ENCODE results near the gene NOS1AP. TPM values are rescaled to one million over a fixed set of nuclear protein-coding genes. Genes with fewer than 3 reads are reported as not detected.

Gene NOS1AP
- total and polyA plus RNA-seq, 9 of the 15 experiments (the other 6 are each of a cell fraction or from before 2014, with no cell fraction given): 0.07 to 1.5 (median 0.22) TPM

DNA sequence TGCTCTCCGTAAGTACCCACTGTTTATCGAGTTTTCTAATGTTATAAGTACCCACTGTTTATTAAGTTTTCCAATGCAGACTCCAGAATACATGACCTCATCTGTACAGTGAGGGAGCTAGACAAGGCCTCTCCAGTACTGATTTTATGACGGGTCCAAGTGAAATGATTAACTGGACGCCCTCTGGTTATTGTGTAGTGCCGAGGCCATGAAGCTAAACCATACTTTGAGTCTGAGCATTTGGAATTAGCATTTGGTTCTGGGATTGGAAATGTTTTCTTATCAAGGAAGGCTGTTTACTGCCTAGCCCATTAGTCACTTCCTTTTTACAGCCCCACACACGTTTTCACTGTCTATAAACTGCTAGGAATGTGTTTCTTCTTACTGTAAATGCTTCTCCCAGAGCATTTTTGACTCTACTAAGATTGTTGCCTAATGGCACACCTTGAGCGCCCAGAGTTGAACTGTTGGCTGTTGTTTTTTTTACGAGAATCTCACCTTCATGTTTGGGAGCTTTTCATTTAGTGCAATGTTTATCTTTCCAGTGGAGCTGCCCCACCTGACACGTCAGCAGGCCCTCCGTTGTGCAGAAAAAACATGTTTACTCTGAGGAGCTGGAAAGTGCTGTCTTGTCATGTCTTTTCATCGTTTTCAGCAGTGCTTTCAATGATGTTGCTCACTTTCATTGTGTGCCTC is 280.3 kb downstream of the NOS1AP start (continued):
- TF ChIP-seq ZFX (CRISPR knock-in tag; IDR thresholded peaks at IDR 0.05) (peak; percentile 49; the same call in 1 of the 2 replicates), SAFB (IDR thresholded peaks at IDR 0.05; ENCODE audit: borderline replicate concordance, low read depth, low read length) (no peak), MECOM (CRISPR knock-in tag; IDR thresholded peaks at IDR 0.05) (0 out of 2 replicates have a peak, but pooled peaks have one; percentile 20), MAFG (tag; conservative IDR thresholded peaks at IDR 0.05) (no peak), ZNF644 (tag; IDR thresholded peaks at IDR 0.05; ENCODE audit: low read depth) (no peak), ILF3 (IDR thresholded peaks at IDR 0.05; ENCODE audit: borderline replicate concordance) (no peak), HMG20B (CRISPR knock-in tag; IDR thresholded peaks at IDR 0.05) (no peak), CREM (IDR thresholded peaks at IDR 0.05; ENCODE audit: low read depth) (peak; percentile 70), MXI1 (IDR thresholded peaks at IDR 0.05; ENCODE audit: low read depth, low read length) (no peak), FOSL1 (tag; conservative IDR thresholded peaks at IDR 0.05) (peak; percentile 92), ZFP1 (CRISPR knock-in tag; IDR thresholded peaks at IDR 0.05) (no peak), BCL6 (CRISPR knock-in tag; IDR thresholded peaks at IDR 0.05) (no peak)
- TF ChIP-seq, protein P1, sequence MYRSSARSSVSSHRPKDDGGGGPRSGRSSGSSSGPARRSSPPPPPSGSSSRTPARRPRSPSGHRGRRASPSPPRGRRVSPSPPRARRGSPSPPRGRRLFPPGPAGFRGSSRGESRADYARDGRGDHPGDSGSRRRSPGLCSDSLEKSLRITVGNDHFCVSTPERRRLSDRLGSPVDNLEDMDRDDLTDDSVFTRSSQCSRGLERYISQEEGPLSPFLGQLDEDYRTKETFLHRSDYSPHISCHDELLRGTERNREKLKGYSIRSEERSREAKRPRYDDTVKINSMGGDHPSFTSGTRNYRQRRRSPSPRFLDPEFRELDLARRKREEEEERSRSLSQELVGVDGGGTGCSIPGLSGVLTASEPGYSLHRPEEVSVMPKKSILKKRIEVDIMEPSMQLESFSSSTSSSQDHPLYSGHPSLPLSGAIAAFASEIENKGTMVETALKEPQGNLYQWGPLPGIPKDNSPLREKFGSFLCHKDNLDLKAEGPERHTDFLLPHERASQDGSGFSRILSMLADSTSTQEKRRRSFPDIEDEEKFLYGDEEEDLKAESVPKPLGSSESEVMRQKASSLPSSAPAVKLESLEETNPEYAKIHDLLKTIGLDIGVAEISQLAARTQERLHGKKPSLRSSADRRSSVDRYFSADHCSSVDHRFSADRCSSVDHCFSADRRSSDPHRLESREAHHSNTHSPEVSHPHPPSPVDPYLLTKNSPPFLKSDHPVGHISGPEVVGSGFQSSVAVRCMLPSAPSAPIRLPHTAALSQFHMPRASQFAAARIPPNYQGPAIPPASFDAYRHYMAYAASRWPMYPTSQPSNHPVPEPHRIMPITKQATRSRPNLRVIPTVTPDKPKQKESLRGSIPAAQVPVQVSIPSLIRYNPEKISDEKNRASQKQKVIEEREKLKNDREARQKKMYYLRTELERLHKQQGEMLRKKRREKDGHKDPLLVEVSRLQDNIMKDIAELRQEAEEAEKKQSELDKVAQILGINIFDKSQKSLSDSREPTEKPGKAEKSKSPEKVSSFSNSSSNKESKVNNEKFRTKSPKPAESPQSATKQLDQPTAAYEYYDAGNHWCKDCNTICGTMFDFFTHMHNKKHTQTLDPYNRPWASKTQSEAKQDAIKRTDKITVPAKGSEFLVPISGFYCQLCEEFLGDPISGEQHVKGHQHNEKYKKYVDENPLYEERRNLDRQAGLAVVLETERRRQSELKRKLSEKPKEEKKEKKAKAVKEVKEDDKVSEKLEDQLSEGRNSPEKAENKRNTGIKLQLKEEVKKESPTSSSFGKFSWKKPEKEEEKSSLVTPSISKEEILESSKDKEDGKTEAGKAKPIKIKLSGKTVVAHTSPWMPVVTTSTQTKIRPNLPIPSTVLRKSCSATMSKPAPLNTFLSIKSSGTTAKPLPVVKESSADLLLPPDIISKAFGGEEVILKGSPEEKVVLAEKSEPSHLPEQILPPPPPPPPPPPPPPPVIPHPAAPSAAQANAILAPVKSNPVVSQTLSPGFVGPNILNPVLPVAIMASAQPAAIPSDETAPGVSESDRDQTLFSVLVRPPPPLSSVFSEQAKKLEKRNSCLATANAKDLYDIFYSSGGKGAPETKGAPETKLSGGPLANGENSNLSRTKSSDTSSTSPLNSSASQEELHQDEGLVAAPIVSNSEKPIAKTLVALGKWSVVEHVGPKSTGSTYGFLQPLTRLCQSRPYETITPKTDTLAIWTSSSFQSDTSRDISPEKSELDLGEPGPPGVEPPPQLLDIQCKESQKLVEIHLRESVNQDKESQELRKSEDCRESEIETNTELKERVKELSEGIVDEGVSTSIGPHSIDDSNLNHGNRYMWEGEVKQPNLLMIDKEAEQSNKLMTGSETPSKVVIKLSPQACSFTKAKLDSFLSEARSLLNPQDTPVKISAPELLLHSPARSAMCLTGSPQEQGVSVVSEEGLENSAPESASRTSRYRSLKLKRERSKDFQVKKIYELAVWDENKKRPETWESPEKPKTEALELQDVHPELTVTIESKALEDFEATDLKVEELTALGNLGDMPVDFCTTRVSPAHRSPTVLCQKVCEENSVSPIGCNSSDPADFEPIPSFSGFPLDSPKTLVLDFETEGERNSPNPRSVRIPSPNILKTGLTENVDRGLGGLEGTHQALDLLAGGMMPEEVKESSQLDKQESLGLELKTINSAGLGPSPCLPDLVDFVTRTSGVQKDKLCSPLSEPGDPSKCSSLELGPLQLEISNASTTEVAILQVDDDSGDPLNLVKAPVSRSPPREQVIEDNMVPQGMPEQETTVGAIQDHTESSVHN (IDR thresholded peaks at IDR 0.05; ENCODE audit: borderline replicate concordance in 1 of 2, low read depth in 1 of 2): no peak
- TF ChIP-seq, protein P2, sequence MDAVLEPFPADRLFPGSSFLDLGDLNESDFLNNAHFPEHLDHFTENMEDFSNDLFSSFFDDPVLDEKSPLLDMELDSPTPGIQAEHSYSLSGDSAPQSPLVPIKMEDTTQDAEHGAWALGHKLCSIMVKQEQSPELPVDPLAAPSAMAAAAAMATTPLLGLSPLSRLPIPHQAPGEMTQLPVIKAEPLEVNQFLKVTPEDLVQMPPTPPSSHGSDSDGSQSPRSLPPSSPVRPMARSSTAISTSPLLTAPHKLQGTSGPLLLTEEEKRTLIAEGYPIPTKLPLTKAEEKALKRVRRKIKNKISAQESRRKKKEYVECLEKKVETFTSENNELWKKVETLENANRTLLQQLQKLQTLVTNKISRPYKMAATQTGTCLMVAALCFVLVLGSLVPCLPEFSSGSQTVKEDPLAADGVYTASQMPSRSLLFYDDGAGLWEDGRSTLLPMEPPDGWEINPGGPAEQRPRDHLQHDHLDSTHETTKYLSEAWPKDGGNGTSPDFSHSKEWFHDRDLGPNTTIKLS (IDR thresholded peaks at IDR 0.05; ENCODE audit: borderline replicate concordance, low read depth): peak; percentile 86
- TF ChIP-seq, protein P3, sequence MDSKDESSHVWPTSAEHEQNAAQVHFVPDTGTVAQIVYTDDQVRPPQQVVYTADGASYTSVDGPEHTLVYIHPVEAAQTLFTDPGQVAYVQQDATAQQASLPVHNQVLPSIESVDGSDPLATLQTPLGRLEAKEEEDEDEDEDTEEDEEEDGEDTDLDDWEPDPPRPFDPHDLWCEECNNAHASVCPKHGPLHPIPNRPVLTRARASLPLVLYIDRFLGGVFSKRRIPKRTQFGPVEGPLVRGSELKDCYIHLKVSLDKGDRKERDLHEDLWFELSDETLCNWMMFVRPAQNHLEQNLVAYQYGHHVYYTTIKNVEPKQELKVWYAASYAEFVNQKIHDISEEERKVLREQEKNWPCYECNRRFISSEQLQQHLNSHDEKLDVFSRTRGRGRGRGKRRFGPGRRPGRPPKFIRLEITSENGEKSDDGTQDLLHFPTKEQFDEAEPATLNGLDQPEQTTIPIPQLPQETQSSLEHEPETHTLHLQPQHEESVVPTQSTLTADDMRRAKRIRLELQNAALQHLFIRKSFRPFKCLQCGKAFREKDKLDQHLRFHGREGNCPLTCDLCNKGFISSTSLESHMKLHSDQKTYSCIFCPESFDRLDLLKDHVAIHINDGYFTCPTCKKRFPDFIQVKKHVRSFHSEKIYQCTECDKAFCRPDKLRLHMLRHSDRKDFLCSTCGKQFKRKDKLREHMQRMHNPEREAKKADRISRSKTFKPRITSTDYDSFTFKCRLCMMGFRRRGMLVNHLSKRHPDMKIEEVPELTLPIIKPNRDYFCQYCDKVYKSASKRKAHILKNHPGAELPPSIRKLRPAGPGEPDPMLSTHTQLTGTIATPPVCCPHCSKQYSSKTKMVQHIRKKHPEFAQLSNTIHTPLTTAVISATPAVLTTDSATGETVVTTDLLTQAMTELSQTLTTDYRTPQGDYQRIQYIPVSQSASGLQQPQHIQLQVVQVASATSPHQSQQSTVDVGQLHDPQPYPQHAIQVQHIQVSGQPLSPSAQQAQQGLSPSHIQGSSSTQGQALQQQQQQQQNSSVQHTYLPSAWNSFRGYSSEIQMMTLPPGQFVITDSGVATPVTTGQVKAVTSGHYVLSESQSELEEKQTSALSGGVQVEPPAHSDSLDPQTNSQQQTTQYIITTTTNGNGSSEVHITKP (IDR thresholded peaks at IDR 0.05; ENCODE audit: partially characterized antibody): no peak
